ENCODE measurements around the gene ETV3.

Gene ETV3

DNA sequence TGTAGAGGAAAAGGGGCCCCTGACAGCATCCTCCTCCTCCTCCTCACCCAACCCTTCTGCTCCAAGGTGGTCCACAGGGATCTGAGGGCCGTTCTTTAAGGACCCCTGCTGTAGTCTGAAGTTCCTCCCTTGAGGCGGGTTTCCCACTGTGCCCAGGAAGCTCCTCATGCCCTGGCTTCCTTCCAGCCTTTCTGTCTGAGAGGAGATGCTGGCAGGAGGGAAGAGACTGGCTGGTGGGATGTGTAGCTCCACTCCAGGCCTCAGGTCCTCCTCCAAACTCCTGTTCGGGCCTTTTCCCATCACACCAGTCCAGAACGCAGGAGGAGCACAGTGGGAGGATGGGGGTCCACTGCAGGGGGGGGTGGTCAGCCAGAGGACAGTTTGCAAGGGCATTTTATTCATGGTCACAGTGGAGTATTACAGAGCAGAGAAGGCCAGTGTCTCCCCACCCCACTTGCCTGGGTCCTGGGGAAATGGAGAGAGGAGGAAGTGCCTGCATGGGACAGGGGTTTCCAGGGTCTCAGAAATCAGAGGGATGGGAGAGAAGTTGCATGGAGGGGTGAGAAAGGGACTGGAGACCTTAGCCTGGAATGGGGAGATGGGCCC lies 46.4 kb downstream of the ETV3 start:
- DNase-seq (ENCODE audit: low spot score) = no peak

DNA sequence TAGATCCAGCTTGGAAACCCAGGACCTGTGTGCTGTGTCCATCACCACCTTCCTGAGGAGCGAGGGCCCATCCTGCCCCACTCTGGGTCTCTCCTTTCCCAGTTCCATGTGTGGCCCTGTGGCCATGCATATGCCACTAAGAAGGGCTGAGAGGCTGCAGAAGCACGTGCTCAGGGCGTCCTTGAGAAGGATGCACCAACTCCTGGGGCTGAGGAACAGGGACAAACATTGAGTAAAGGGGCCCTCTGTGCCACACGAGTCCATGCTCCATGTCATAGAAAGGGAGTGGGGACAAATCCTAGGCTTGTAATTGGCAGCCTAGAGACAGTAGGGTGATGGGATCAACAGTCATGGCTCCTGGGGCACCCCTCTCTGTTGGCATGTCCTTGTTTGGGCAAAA lies 47.0 kb downstream of the ETV3 start:
- no peak for DNase-seq (ENCODE audit: low spot score)

DNA sequence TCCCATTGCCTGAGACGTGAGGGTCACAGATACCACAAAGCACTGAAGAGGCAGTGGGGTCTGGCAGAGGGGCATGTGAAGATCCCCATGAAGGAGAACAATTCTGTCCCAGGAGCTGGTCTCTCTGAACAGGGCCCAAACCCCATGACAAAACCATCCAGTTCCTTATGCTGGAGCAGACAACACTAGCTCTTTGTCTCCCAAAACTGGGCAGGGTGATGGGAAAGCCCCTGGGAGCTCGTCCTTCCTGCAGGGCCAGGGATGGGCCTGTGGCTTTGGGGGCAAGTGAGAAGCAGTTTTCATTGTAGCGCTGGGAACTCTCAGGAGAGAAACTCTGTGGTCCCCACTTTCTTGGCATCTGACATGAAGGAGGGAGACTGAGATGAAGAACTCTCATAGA lies 47.4 kb downstream of the ETV3 start:
- no peak for DNase-seq (ENCODE audit: low spot score)

DNA sequence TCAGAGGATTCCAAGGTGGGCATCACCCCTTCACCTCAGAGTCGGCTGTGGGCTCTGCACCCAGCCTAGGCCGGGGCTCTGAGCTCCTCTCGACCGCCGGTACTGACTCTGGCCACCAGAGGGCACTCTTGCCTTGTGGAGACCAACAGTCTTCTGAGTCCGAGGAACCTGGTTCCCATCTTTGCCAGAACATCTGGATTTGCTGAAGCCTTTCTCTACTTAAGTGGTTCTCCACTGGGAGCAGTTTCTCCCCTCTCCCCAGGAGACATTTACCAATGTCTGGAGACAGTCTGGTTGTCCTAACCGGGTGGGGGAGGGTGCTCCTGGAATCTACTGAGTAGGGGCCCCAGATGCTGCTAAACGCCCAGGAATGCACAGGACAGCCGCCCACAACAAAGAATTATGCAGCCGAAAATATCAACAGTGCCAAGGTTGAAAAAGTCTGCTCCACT lies 48.0 kb downstream of the ETV3 start:
- peak; percentile 79 for DNase-seq (ENCODE audit: low spot score)

DNA sequence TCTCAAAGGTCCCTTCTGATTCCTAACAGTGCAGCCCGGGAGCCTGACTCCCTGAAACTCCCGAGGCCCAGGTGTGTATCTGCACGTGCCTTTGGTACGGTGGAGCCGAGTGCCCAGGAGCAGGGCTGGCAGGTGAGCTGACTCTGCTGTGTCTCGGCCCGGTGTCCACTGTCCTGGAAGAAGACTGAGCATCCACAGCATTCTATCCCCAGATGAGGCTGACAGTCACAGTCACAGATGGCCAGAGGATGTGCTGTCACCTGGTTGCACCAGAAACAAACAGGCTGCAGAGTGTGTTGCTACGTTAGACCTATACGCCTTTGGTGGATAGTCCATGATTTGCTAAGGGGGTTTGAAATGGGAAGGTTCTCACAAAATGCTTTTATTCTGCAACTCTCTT lies 48.4 kb downstream of the ETV3 start:
- DNase-seq (ENCODE audit: low spot score) = peak; percentile 7

DNA sequence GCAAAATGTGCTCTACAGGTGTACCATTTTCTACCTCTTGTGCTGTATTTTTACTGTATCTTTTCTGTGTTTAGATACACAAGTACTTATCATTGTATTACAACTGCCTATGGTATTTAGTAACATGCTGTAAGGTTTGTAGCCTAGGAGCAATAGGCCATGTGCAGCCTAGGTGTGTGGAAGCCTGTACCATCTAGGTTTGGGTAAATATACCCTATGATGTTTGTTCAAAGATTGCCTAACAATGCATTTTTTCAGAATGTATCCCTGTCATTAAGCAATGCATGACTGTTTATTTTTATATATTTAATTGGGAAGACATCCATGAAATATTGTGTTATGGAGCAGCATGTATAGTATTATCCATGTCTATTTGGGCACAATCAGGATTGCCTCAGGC lies 49.6 kb downstream of the ETV3 start:
- DNase-seq (ENCODE audit: low spot score) = no peak

DNA sequence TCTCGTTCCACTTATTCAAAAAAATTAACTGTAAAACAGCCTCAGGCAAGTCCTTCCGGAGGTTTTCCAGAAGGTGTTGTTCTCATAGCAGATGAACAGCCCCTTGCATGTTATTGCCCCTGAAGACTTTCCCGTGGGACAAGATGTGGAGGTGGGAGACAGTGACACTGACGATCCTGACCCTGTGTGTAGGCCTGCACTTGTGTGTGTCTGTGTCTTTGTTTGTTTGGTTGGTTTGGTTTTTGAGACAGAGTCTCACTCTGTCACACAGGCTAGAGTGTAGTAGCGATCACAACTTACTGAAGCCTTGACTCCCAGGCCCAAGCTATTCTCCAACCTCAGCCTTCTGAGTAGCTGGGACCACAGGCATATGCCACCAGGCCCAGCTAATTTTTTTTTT lies 51.2 kb downstream of the ETV3 start:
- DNase-seq (ENCODE audit: low spot score) = no peak

DNA sequence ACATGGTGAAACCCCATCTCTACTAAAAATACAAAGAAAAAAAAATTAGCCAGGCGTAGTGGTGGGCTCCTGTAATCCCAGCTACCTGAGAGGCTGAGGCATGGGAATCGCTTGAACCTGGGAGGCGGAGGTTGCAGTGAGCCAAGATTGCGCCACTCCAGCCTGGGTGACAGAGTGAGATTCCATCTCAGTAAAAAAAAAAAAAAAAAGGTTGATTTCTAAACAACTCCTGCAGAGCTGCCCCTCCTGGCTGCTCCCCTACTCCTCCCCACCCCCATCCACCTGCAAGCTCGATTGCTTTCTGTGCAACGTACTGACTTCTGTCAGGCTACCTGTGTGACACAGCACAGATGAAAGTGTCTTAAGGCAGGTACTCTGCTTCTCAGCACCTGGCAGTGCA lies 51.9 kb downstream of the ETV3 start:
- DNase-seq (ENCODE audit: low spot score) = no peak

DNA sequence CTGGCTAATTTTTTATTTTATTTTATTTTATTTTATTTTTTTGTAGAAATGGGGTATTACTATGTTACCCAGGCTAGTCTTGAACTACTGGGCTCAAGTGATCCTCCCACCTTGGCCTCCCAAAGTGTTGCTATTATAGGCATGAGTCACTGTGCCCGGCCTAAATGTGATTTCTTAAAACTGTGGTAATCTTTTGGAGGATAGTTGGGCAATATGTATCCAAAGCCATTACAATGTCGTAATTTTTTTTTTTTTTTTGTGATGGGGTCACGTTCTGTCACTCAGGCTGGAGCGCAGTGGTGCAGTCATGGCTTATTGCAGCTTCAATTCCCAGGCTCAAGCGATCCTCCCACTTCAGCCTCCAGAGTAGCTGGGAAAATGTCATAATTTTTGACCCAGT lies 52.8 kb downstream of the ETV3 start:
- no peak for DNase-seq (ENCODE audit: low spot score)

DNA sequence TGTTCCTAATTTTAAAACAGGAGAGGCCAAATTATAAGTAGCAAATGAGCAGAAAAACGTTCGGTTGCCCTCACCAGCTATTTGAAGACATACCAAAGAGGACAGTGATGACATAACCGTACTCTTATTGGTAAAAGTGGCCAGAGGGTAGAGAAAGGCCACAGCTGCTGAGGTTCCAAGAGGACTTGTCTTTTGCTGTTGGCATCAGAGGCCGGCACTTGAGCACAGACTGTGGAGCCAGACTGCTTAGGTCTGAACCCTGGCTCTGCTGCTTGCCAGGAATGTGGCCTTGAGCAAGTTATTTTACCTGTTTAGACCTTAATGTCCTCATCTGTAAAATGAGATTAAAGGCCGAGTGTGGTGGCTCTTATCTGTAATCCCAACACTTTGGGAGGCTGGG lies 53.5 kb downstream of the ETV3 start:
- no peak for DNase-seq (ENCODE audit: low spot score)

DNA sequence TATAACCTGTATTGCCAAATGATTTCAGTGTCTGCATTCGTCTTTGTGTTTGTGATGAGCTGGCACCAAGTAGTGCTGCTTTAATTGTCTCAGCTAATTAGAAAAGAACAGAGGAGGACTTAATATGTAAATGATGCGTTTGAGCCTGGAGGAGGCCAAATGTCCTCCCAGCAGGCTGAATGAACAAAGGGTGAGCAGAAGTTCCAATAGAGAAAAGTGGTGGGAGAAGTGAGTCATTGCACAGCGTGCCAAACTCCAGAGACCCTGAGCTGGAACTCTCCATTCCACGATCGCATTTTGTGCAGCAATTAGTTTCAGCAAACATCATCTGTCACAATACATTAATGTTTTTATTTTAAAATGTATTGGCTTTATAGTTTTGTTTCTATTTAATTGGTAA lies 56.5 kb downstream of the ETV3 start:
- no peak for DNase-seq (ENCODE audit: low spot score)

DNA sequence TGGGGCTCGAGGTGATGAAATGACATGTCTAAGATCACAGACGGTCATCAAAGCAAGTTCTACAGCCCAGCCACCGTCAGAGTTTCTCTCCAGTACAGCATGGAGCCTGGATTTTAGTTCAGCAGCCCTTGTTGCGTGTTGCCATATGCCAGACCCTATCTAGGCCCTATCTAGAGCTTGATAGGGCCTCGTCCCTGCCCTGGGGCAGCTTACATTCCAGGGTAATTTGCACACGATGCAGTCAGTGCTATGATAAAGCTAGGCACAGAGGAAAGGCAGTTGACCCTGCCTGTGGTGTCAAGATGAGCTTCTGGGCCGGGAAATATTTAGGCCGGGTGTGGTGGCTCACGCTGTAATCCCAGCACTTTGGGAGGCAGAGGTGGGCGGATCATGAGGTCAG lies 57.5 kb downstream of the ETV3 start:
- DNase-seq (ENCODE audit: low spot score) = no peak

DNA sequence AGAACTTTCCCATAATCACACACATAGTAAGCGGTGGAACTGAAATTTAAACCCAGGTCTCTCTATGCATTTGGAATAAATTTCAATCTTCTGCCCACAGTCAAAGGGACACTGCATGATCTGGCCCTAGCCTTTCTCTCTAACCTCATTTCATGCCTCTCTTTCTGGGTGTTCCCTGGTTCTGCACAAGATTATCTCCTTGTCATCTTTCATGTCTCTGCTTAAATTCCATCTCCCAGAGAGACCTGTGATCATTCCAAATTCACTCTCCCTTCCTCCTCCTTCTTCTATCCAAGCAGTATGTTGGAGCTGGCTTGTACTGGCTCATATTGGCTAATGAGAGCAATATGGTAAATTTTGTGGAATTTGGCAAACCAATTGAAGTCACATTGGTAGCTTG lies 60.8 kb downstream of the ETV3 start:
- DNase-seq (ENCODE audit: low spot score) = no peak

DNA sequence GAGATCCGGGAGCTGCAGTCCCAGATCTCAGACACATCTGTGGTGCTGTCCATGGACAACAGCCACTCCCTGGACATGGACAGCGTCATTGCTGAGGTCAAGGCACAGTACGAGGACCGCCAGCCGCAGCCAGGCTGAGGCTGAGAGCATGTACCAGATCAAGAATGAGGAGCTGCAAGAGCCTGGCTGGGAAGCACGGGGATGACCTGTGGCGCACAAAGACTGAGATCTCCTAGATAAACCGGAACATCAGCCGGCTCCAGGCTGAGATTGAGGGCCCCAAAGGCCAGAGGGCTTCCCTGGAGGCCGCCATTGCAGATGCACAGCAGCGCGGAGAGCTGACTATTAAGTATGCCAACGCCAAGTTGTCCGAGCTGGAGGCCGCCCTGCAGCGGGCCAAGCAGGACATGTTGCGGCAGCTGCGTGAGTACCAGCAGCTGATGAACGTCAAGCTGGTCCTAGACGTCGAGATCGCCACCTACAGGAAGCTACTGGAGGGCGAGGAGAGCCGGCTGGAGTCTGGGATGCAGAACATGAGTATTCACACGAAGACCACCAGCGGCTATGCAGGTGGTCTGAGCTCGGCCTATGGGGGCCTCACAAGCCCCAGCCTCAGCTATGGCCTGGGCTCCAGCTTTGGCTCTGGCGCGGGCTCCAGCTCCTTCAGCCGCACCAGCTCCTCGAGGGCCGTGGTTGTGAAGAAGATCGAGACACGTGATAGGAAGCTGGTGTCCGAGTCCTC lies 64.1 kb downstream of the ETV3 start:
- peak; percentile 46 for DNase-seq (ENCODE audit: low spot score)
